GM12878 (cell line): ENCODE data around the gene ATP8B1. TPM values are rescaled to one million over a fixed set of nuclear protein-coding genes. Genes with fewer than 3 reads are reported as not detected.

Experiments used
- BRCA1 ChIP-seq: IDR thresholded peaks from 2 replicates; pipeline ENCODE4 v1.6.1; 2011; ENCODE audit warnings: low read depth, low read length, improper control_type of control experiment
- EED ChIP-seq: sonication (generic); IDR thresholded peaks from 2 replicates; pipeline ENCODE4 v1.6.1; 2016; ENCODE audit warnings: antibody characterized with exemption, low read depth
- TAF1 ChIP-seq: IDR thresholded peaks from 2 replicates; pipeline ENCODE4 v1.6.1; 2011; ENCODE audit warnings: mild to moderate bottlenecking, low read depth, low read length, borderline replicate concordance
- WRNIP1 ChIP-seq: IDR thresholded peaks from 2 replicates; pipeline ENCODE4 v1.6.1; 2011; ENCODE audit warnings: low read depth, low read length, improper control_type of control experiment, borderline replicate concordance
- ZBED1 ChIP-seq: IDR thresholded peaks from 2 replicates; pipeline ENCODE4 v1.6.1; 2016; ENCODE audit warnings: borderline replicate concordance
- polyA plus RNA-seq, 11 experiments: library from polyadenylated mRNA; depleted of rRNA in 4 of 11; unstranded in 6 of 11; stranded (reverse) in 5 of 11; fragments of >200 nt; fragmentation: Nextera tagmentation in 4 of 11; fragmentation: Illumina TruSeq in 1 of 11; extraction: Ambion mirVana in 4 of 11; extraction: Trizol in 1 of 11; gene quantifications; 1 replicate in 1 of 11; 2 replicates in 10 of 11; pipeline versions ENCODE4 v1.2.1 to v1.2.3, GENCODE V29; 2011 to 2016; ENCODE audit warnings: inconsistent platforms in 2 of 11, missing spikeins in 2 of 11, low read depth in 1 of 11
- total RNA-seq, 4 experiments: library from RNA; depleted of rRNA in 3 of 4; stranded (reverse); fragments of >200 nt in 3 of 4; fragmentation: Illumina TruSeq in 1 of 4; extraction: Trizol in 1 of 4; gene quantifications; 2 replicates each; pipeline versions ENCODE4 v1.2.1 to v1.2.3, GENCODE V29; 2013 to 2021
- TF ChIP-seq, protein P1 (sequence below): fragments of 450-650 bp; IDR thresholded peaks from 2 replicates; pipeline ENCODE4 v1.6.1; 2017; ENCODE audit warnings: antibody characterized with exemption, mild to moderate bottlenecking, moderate library complexity
- TF ChIP-seq, protein P2 (sequence below): fragments of 450-650 bp; IDR thresholded peaks from 2 replicates; pipeline ENCODE4 v1.6.1; 2017; ENCODE audit warnings: mild to moderate bottlenecking, moderate library complexity
- TF ChIP-seq, protein P3 (sequence below): fragments of 450-650 bp; IDR thresholded peaks from 2 replicates; pipeline ENCODE4 v1.6.1; 2018; ENCODE audit warnings: mild to moderate bottlenecking, low read depth, moderate library complexity; ENCODE audit not compliant: partially characterized antibody

ATP8B1 gene
- total and polyA plus RNA-seq, 10 of the 15 experiments (the other 5 are each of a cell fraction or from before 2014, with no cell fraction given), result 0.03 to 0.37 (median 0.11) TPM

DNA sequence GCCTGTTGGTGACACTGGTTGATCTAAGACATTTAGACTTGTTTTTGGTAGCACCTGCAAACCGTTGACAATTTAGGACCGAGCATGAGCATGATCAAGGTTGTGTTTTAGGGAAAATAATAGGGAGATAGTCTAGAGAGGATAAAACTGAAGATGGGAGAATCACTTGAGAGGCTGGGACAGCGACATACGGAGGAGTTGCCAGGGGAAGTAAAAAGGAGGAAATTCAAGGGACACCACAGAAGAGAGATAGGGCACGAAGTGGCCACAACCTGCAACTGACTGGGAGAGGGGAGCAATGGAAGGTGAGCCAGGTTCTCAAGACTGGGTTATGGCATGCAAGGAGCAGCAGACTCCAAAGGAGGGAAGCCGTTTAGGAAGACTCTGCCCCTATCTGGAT, 1.4 kb upstream of the ATP8B1 start (continued):
- TF ChIP-seq TAF1 (no peak), BRCA1 (no peak), ZBED1 (no peak), WRNIP1 (no peak), EED (no peak)
- TF ChIP-seq, protein P1, sequence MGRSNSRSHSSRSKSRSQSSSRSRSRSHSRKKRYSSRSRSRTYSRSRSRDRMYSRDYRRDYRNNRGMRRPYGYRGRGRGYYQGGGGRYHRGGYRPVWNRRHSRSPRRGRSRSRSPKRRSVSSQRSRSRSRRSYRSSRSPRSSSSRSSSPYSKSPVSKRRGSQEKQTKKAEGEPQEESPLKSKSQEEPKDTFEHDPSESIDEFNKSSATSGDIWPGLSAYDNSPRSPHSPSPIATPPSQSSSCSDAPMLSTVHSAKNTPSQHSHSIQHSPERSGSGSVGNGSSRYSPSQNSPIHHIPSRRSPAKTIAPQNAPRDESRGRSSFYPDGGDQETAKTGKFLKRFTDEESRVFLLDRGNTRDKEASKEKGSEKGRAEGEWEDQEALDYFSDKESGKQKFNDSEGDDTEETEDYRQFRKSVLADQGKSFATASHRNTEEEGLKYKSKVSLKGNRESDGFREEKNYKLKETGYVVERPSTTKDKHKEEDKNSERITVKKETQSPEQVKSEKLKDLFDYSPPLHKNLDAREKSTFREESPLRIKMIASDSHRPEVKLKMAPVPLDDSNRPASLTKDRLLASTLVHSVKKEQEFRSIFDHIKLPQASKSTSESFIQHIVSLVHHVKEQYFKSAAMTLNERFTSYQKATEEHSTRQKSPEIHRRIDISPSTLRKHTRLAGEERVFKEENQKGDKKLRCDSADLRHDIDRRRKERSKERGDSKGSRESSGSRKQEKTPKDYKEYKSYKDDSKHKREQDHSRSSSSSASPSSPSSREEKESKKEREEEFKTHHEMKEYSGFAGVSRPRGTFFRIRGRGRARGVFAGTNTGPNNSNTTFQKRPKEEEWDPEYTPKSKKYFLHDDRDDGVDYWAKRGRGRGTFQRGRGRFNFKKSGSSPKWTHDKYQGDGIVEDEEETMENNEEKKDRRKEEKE, result no peak
- TF ChIP-seq, protein P2, sequence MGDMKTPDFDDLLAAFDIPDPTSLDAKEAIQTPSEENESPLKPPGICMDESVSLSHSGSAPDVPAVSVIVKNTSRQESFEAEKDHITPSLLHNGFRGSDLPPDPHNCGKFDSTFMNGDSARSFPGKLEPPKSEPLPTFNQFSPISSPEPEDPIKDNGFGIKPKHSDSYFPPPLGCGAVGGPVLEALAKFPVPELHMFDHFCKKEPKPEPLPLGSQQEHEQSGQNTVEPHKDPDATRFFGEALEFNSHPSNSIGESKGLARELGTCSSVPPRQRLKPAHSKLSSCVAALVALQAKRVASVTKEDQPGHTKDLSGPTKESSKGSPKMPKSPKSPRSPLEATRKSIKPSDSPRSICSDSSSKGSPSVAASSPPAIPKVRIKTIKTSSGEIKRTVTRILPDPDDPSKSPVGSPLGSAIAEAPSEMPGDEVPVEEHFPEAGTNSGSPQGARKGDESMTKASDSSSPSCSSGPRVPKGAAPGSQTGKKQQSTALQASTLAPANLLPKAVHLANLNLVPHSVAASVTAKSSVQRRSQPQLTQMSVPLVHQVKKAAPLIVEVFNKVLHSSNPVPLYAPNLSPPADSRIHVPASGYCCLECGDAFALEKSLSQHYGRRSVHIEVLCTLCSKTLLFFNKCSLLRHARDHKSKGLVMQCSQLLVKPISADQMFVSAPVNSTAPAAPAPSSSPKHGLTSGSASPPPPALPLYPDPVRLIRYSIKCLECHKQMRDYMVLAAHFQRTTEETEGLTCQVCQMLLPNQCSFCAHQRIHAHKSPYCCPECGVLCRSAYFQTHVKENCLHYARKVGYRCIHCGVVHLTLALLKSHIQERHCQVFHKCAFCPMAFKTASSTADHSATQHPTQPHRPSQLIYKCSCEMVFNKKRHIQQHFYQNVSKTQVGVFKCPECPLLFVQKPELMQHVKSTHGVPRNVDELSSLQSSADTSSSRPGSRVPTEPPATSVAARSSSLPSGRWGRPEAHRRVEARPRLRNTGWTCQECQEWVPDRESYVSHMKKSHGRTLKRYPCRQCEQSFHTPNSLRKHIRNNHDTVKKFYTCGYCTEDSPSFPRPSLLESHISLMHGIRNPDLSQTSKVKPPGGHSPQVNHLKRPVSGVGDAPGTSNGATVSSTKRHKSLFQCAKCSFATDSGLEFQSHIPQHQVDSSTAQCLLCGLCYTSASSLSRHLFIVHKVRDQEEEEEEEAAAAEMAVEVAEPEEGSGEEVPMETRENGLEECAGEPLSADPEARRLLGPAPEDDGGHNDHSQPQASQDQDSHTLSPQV, result no peak
- TF ChIP-seq, protein P3, sequence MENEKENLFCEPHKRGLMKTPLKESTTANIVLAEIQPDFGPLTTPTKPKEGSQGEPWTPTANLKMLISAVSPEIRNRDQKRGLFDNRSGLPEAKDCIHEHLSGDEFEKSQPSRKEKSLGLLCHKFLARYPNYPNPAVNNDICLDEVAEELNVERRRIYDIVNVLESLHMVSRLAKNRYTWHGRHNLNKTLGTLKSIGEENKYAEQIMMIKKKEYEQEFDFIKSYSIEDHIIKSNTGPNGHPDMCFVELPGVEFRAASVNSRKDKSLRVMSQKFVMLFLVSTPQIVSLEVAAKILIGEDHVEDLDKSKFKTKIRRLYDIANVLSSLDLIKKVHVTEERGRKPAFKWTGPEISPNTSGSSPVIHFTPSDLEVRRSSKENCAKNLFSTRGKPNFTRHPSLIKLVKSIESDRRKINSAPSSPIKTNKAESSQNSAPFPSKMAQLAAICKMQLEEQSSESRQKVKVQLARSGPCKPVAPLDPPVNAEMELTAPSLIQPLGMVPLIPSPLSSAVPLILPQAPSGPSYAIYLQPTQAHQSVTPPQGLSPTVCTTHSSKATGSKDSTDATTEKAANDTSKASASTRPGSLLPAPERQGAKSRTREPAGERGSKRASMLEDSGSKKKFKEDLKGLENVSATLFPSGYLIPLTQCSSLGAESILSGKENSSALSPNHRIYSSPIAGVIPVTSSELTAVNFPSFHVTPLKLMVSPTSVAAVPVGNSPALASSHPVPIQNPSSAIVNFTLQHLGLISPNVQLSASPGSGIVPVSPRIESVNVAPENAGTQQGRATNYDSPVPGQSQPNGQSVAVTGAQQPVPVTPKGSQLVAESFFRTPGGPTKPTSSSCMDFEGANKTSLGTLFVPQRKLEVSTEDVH, result no peak
